Ascending aorta (tissue), 2 donors: Measurements from ENCODE around the gene OXT. TPM values are rescaled to one million over a fixed set of nuclear protein-coding genes. Genes with fewer than 3 reads are reported as not detected.
"Not testable (repeated sequence)": the region's sequence is repeated elsewhere in the genome, so short reads cannot be mapped to it uniquely, and the experiment has no call there.

Experiments used
- DNase-seq, 2 donors: peaks; one replicate each; pipeline ENCODE4 v3.0.0-alpha.2; 2019; ENCODE audit warnings: low spot score in 2 of 2
- H3K27ac ChIP-seq, 2 donors: fragments of 200-600 bp; sonication (generic); one replicate each; pipeline ENCODE4 v1.5.1; 2016 to 2017; ENCODE audit warnings: mild to moderate bottlenecking in 1 of 2
- H3K27me3 ChIP-seq: fragments of 200-600 bp; sonication (generic); one replicate; pipeline ENCODE4 v1.5.1; 2017
- H3K36me3 ChIP-seq, 2 donors: fragments of 200-600 bp; sonication (generic); one replicate each; pipeline ENCODE4 v1.5.1; 2016
- H3K4me1 ChIP-seq, 2 donors: fragments of 200-600 bp; sonication (generic); one replicate each; pipeline ENCODE4 v1.5.1; 2016 to 2017; ENCODE audit warnings: mild to moderate bottlenecking in 1 of 2
- H3K4me3 ChIP-seq, 2 donors: fragments of 200-600 bp; sonication (generic); one replicate each; pipeline ENCODE4 v1.5.1; 2016 to 2017; ENCODE audit warnings: mild to moderate bottlenecking in 1 of 2
- H3K9me3 ChIP-seq, 2 donors: fragments of 200-600 bp; sonication (generic); one replicate each; pipeline ENCODE4 v1.5.1; 2016
- intact Hi-C: fragments of 100-400 bp; cut with DNase I; formaldehyde crosslinking; loops from one replicate; pipeline ENCODE4 v1.15.1; 2023
- total RNA-seq: library from RNA; depleted of rRNA; stranded (reverse); fragments of >200 nt; gene quantifications from one replicate; pipeline ENCODE4 v1.1.0, GENCODE V29; 2016
- TF ChIP-seq, protein P1 (sequence below), 3 experiments: fragments of 200-600 bp in 2 of 3; fragments of 450-650 bp in 1 of 3; sonication (generic) in 2 of 3; IDR thresholded peaks; one replicate each; pipeline ENCODE4 v1.5.1; 2016 to 2019; ENCODE audit warnings: antibody characterized with exemption in 3 of 3, mild to moderate bottlenecking in 1 of 3, moderate library complexity in 1 of 3

Gene OXT
- total RNA-seq, 1 donor from 2014 or later = not detected

DNA sequence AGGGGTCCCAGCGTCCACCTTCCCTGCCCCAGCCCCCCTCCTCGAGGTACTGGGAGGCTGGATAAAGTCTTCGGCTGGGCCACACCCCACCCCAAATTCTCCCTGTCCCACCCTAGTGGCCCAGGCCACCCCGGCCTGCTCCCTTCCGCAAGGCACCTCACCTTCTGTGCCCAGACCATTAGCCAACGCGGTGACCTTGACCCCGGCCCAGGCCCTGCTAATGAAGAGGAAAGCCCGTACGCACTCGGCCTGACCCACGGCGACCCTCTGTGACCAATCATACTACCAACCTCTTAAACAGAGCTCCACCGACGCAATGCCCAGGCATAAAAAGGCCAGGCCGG, 182 bp upstream of the OXT start:
- Histone ChIP-seq H3K9me3 (no peaks in the 10 kb centered on the region), H3K27ac (no peak overlapping the region), H3K4me3 (peak overlapping the region in 1 of 2 donors; percentile 62), H3K27me3 (no peaks in the 10 kb centered on the region), H3K36me3 (no peaks in the 10 kb centered on the region), H3K4me1 (peaks cover 0 to 6% of the 10 kb centered on the region in 2 donors)
- TF ChIP-seq, protein P1, sequence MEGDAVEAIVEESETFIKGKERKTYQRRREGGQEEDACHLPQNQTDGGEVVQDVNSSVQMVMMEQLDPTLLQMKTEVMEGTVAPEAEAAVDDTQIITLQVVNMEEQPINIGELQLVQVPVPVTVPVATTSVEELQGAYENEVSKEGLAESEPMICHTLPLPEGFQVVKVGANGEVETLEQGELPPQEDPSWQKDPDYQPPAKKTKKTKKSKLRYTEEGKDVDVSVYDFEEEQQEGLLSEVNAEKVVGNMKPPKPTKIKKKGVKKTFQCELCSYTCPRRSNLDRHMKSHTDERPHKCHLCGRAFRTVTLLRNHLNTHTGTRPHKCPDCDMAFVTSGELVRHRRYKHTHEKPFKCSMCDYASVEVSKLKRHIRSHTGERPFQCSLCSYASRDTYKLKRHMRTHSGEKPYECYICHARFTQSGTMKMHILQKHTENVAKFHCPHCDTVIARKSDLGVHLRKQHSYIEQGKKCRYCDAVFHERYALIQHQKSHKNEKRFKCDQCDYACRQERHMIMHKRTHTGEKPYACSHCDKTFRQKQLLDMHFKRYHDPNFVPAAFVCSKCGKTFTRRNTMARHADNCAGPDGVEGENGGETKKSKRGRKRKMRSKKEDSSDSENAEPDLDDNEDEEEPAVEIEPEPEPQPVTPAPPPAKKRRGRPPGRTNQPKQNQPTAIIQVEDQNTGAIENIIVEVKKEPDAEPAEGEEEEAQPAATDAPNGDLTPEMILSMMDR (IDR thresholded peaks at IDR 0.05) = no peak
- no peak for DNase-seq
- intact Hi-C loops = no loop called here

DNA sequence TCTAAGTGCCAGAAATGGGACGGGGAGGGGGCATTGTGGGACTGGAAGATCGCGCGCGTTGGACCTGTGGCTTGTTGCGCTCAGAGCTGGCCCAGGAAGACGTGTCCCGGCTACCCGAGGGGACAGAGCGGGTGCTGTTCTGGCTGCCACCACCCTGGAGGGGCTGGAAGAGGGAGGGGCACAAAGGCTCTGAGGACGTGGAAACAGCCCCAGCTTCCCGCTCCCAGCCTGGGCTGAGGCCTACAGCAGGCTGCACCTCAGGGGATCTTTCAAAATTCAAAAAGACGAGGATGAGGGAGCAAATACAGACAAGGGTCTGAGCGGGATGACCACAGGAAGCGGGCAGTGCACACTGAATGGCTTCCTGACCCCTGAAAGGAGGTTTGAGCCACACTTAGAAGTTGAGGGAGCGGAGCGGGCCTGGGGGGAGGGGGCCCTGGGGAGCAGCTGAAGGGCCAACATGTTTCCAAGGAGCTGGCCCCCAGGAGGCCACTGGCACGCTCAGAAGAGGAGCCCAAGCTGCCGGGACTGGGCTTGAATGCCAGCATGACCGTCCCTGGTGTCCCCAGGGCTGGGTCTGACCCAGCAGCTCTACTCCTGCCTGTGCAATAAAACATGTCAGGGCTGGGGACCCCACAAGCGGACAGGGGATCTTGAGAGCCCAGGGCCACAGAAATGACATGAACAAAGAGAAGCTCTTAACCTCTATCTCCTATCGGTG, 1.3 kb downstream of the OXT start:
- Histone ChIP-seq H3K4me1 (peaks cover 0 to 6% of the 10 kb centered on the region in 2 donors), H3K27ac (no peak overlapping the region), H3K27me3 (no peaks in the 10 kb centered on the region), H3K4me3 (peak overlapping the region; percentile 61 to 62), H3K36me3 (no peaks in the 10 kb centered on the region), H3K9me3 (no peaks in the 10 kb centered on the region)
- no peak for DNase-seq
- intact Hi-C loops = no loop called here
- TF ChIP-seq, protein P1 (IDR thresholded peaks at IDR 0.05) = no peak

GRCh38 chr20:3073251-3073643, 1.8 kb downstream of the OXT start:
- H3K4me1 ChIP-seq, DNase-seq, H3K36me3 ChIP-seq, intact Hi-C loops, H3K27ac ChIP-seq, H3K9me3 ChIP-seq, H3K27me3 ChIP-seq, H3K4me3 ChIP-seq: not testable (repeated sequence)

GRCh38 chr20:3074812-3075211, 3.4 kb downstream of the OXT start:
- intact Hi-C loops = no loop called here
- Histone ChIP-seq H3K36me3 (no peaks in the 10 kb centered on the region), H3K27me3 (no peaks in the 10 kb centered on the region), H3K9me3 (no peaks in the 10 kb centered on the region), H3K4me1 (peaks cover 0 to 6% of the 10 kb centered on the region in 2 donors), H3K27ac (no peak overlapping the region), H3K4me3 (no peak overlapping the region)
- TF ChIP-seq, protein P1 (IDR thresholded peaks at IDR 0.05) = no peak
- no peak for DNase-seq

DNA sequence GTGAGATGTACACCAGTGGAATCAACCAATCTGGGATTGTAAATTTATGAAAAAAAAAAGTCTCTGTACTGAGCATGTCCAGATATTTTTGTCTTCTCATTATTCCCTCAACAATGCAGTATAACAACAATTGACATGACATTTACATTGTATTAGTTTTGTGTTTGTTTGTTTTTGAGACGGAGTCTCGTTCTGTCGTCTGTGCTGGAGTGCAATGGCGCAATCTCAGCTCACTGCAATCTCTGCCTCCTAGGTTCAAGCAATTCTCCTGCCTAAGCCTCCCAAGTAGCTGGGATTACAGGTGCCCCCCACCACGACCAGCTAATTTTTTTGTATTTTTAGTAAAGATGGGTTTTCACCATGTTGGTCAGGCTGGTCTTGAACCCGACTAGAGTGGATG, 3.9 kb downstream of the OXT start:
- DNase-seq, H3K4me3 ChIP-seq, H3K27me3 ChIP-seq, H3K36me3 ChIP-seq, H3K9me3 ChIP-seq, intact Hi-C loops, H3K27ac ChIP-seq, H3K4me1 ChIP-seq: not testable (repeated sequence)

DNA sequence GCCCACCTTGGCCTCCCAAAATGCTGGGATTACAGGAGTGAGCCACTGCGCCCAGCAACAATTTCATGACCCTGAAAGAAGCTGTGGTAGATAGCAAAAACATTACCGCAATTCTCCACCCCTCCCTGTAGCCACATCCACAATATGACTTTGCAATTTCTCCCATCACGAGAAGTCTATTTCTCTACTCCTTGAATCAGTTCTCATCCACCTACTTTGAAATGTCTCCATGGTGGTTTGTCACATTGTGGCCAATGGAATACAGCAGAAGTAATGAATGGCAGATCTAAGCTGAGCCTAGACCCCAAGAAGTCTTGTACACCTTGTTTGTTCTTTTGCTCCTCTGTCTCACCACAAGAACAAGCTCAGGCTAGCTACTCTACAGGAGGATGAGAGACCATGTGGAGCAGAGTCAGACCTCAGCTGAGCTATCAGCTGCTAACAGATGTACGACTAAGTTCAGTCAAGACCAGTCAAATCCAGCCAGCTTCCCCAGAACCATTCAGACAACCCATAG, 6.3 kb downstream of the OXT start:
- Histone ChIP-seq H3K27me3 (peaks cover 7% of the 10 kb centered on the region), H3K27ac (no peak overlapping the region), H3K36me3 (no peaks in the 10 kb centered on the region), H3K4me1 (no peaks in the 10 kb centered on the region), H3K4me3 (no peak overlapping the region), H3K9me3 (no peaks in the 10 kb centered on the region)
- TF ChIP-seq, protein P1 (IDR thresholded peaks at IDR 0.05) = no peak
- intact Hi-C loops = no loop called here
- DNase-seq = no peak
